Measurements from ENCODE around the gene NSUN6.

Gene NSUN6

GRCh38 chr10:18501198-18501597 lies 150.2 kb downstream of the NSUN6 start:
- no peak for TF ChIP-seq CTCF (IDR thresholded peaks at IDR 0.05)
- TF ChIP-seq ZFX (IDR thresholded peaks at IDR 0.05; ENCODE audit: borderline replicate concordance), result no peak
- no peak overlapping the region for H3K27ac ChIP-seq

- TF ChIP-seq CTCF (IDR thresholded peaks at IDR 0.05) (no peak), ZFX (IDR thresholded peaks at IDR 0.05; ENCODE audit: borderline replicate concordance) (no peak)
- no peak overlapping the region for H3K27ac ChIP-seq
Measured at GRCh38 chr10:18500576-18500975, 150.8 kb downstream of the NSUN6 start.

GRCh38 chr10:18498998-18499397 lies 152.4 kb downstream of the NSUN6 start:
- no peak for TF ChIP-seq CTCF (IDR thresholded peaks at IDR 0.05)
- no peak overlapping the region for H3K27ac ChIP-seq

GRCh38 chr10:18497806-18498369 lies 153.5 kb downstream of the NSUN6 start:
- no peak overlapping the region for H3K27ac ChIP-seq
- no peak for TF ChIP-seq CTCF (IDR thresholded peaks at IDR 0.05)
- no peak for TF ChIP-seq ZFX (IDR thresholded peaks at IDR 0.05; ENCODE audit: borderline replicate concordance)

All from 22Rv1 (cell line).